HepG2 (cell line): ENCODE data around the gene ITIH2. TPM values are rescaled to one million over a fixed set of nuclear protein-coding genes. Genes with fewer than 3 reads are reported as not detected.
A peak's percentile ranks its signal among the peaks of the same experiment; 100 is the strongest.

Source experiments
- AGO1 ChIP-seq: fragments of 200-400 bp; formaldehyde crosslinking; IDR thresholded peaks from 2 replicates; pipeline ENCODE4 v1.6.1; 2017; ENCODE audit warnings: mild to moderate bottlenecking, low read depth, low read length, moderate library complexity; ENCODE audit not compliant: poor library complexity, severe bottlenecking
- ARHGAP35 ChIP-seq: sonication (generic); formaldehyde crosslinking; IDR thresholded peaks from 2 replicates; pipeline ENCODE4 v1.9.0; 2022; ENCODE audit warnings: mild to moderate bottlenecking, inconsistent platforms, moderate library complexity, missing genetic modification reagents, borderline replicate concordance
- CBFB ChIP-seq: sonication (generic); formaldehyde crosslinking; IDR thresholded peaks from 2 replicates; pipeline ENCODE4 v1.4.0; 2020; ENCODE audit warnings: missing genetic modification reagents
- CHD4 ChIP-seq: fragments of 200-600 bp; sonication (generic); IDR thresholded peaks from 2 replicates; pipeline ENCODE4 v1.7.0; 2017; ENCODE audit warnings: mild to moderate bottlenecking, low read length, borderline replicate concordance
- HMG20A ChIP-seq: IDR thresholded peaks from 2 replicates; pipeline ENCODE4 v1.6.1; 2016; ENCODE audit warnings: borderline replicate concordance
- JUND ChIP-seq: sonication (generic); formaldehyde crosslinking; IDR thresholded peaks from 2 replicates; pipeline ENCODE4 v1.8.0; 2022; ENCODE audit warnings: mild to moderate bottlenecking, missing genetic modification reagents
- MAX ChIP-seq: IDR thresholded peaks from 2 replicates; pipeline ENCODE4 v1.6.1; 2012; ENCODE audit warnings: inconsistent platforms
- ONECUT2 ChIP-seq: sonication (generic); formaldehyde crosslinking; IDR thresholded peaks from 2 replicates; pipeline ENCODE4 v1.4.0; 2020; ENCODE audit warnings: missing genetic modification reagents
- SALL2 ChIP-seq: sonication (generic); formaldehyde crosslinking; IDR thresholded peaks from 2 replicates; pipeline ENCODE4 v1.8.1; 2023; ENCODE audit warnings: mild to moderate bottlenecking, missing genetic modification reagents, inconsistent platforms
- SETDB1 ChIP-seq: sonication (generic); formaldehyde crosslinking; IDR thresholded peaks from 2 replicates; pipeline ENCODE4 v1.5.1; 2020; ENCODE audit warnings: missing genetic modification reagents, mild to moderate bottlenecking, borderline replicate concordance
- STAT6 ChIP-seq: sonication (generic); formaldehyde crosslinking; IDR thresholded peaks from 2 replicates; pipeline ENCODE4 v1.4.0; 2020; ENCODE audit warnings: missing genetic modification reagents, mild to moderate bottlenecking, borderline replicate concordance
- SUZ12 ChIP-seq: fragments of 150-350 bp; IDR thresholded peaks from 2 replicates; pipeline ENCODE4 v1.6.1; 2014; ENCODE audit warnings: low read depth, low read length
- SYNCRIP ChIP-seq: fragments of 200-400 bp; formaldehyde crosslinking; IDR thresholded peaks from 2 replicates; pipeline ENCODE4 v1.6.1; 2018; ENCODE audit warnings: mild to moderate bottlenecking, low read depth, low read length; ENCODE audit not compliant: insufficient read depth
- TBL1XR1 ChIP-seq: fragments of 150-350 bp; IDR thresholded peaks from 2 replicates; pipeline ENCODE4 v1.6.1; 2014; ENCODE audit warnings: borderline replicate concordance, low read length; ENCODE audit not compliant: partially characterized antibody
- THAP9 ChIP-seq: sonication (generic); formaldehyde crosslinking; IDR thresholded peaks from 2 replicates; pipeline ENCODE4; 2020; ENCODE audit warnings: missing genetic modification reagents, mild to moderate bottlenecking, borderline replicate concordance
- THRA ChIP-seq: sonication (generic); formaldehyde crosslinking; IDR thresholded peaks from 2 replicates; pipeline ENCODE4 v1.4.0; 2020; ENCODE audit warnings: missing genetic modification reagents, borderline replicate concordance
- TRIM24 ChIP-seq: sonication (generic); formaldehyde crosslinking; IDR thresholded peaks from 2 replicates; pipeline ENCODE4 v1.8.0; 2022; ENCODE audit warnings: mild to moderate bottlenecking, missing genetic modification reagents
- U2AF1 ChIP-seq: fragments of 200-400 bp; formaldehyde crosslinking; optimal IDR thresholded peaks from 2 replicates; pipeline ENCODE3; 2017; ENCODE audit warnings: mild to moderate bottlenecking, low read depth, low read length
- ZNF512 ChIP-seq: sonication (generic); formaldehyde crosslinking; IDR thresholded peaks from 2 replicates; pipeline ENCODE4 v1.4.0; 2020; ENCODE audit warnings: mild to moderate bottlenecking, missing genetic modification reagents
- ZNF652 ChIP-seq: IDR thresholded peaks from 2 replicates; pipeline ENCODE4 v1.6.1; 2016; ENCODE audit warnings: low read depth, borderline replicate concordance
- ZNF713 ChIP-seq: sonication (generic); formaldehyde crosslinking; IDR thresholded peaks from 2 replicates; pipeline ENCODE4 v1.4.0; 2020; ENCODE audit warnings: mild to moderate bottlenecking, missing genetic modification reagents
- polyA plus RNA-seq, 8 experiments: library from polyadenylated mRNA; depleted of rRNA in 3 of 8; stranded (reverse) in 7 of 8; unstranded in 1 of 8; fragments of >200 nt; fragmentation: Illumina TruSeq in 4 of 8; extraction: Trizol in 4 of 8; gene quantifications; 2 replicates each; pipeline versions ENCODE4 v1.2.1 to v1.2.3, GENCODE V29; 2011 to 2016; ENCODE audit warnings: low read depth in 4 of 8, missing spikeins in 1 of 8, mixed read lengths in 1 of 8; ENCODE audit not compliant: insufficient read depth in 1 of 8
- total RNA-seq, 5 experiments: library from RNA; depleted of rRNA; stranded (reverse); fragments of >200 nt; fragmentation: Illumina TruSeq; extraction: Trizol; gene quantifications; 2 replicates each; pipeline ENCODE4 v1.2.3, GENCODE V29; 2016; ENCODE audit warnings: low read depth in 1 of 5

The ITIH2 gene
- total and polyA plus RNA-seq, 2 of the 13 experiments (the other 11 are each of a cell fraction or from before 2014, with no cell fraction given) = 1,197 to 1,427 TPM

- TF ChIP-seq TBL1XR1 = peak; percentile 86
- TF ChIP-seq SETDB1 (CRISPR knock-in tag) = no peak
- TF ChIP-seq SUZ12 = no peak
- TF ChIP-seq THAP9 = no peak
- no peak for TF ChIP-seq TRIM24
- peak; percentile 91 for TF ChIP-seq THRA (CRISPR knock-in tag)
- TF ChIP-seq STAT6 (CRISPR knock-in tag) = 0 out of 2 replicates have a peak, but pooled peaks have one; percentile 62
- TF ChIP-seq HMG20A = peak; percentile 97
- TF ChIP-seq AGO1 = no peak
- TF ChIP-seq ZNF713 (CRISPR knock-in tag) = no peak
- TF ChIP-seq MAX = no peak; the same call in 1 of the 2 replicates
- peak; percentile 80 for TF ChIP-seq ONECUT2 (CRISPR knock-in tag)
- TF ChIP-seq U2AF1 = no peak
- TF ChIP-seq SALL2 (CRISPR knock-in tag) = 0 out of 2 replicates have a peak, but pooled peaks have one; percentile 29
- peak; percentile 80; the same call in 1 of the 2 replicates for TF ChIP-seq CHD4
- TF ChIP-seq SYNCRIP = no peak
- TF ChIP-seq ZNF512 = no peak
- no peak for TF ChIP-seq ARHGAP35 (CRISPR knock-in tag)
- TF ChIP-seq JUND (CRISPR knock-in tag) = no peak; the same call in 1 of the 2 replicates
- TF ChIP-seq ZNF652 (CRISPR knock-in tag) = peak; percentile 25; the same call in 1 of the 2 replicates
- TF ChIP-seq CBFB (CRISPR knock-in tag) = peak; percentile 89
These were observed 2.5 kb upstream of the ITIH2 start (continued) for GRCh38 chr10:7700577-7701125.
